HG03108 (cell line): ENCODE data around the gene SMG9.
"Not testable (repeated sequence)": the region's sequence is repeated elsewhere in the genome, so short reads cannot be mapped to it uniquely, and the experiment has no call there.

ENCODE experiments used
- ATAC-seq: cut with Tn5 transposase; IDR thresholded peaks from one replicate; pipeline ENCODE4 v1.9.1; 2021; ENCODE audit warnings: moderate library complexity; ENCODE audit not compliant: unreplicated experiment

The SMG9 gene

DNA sequence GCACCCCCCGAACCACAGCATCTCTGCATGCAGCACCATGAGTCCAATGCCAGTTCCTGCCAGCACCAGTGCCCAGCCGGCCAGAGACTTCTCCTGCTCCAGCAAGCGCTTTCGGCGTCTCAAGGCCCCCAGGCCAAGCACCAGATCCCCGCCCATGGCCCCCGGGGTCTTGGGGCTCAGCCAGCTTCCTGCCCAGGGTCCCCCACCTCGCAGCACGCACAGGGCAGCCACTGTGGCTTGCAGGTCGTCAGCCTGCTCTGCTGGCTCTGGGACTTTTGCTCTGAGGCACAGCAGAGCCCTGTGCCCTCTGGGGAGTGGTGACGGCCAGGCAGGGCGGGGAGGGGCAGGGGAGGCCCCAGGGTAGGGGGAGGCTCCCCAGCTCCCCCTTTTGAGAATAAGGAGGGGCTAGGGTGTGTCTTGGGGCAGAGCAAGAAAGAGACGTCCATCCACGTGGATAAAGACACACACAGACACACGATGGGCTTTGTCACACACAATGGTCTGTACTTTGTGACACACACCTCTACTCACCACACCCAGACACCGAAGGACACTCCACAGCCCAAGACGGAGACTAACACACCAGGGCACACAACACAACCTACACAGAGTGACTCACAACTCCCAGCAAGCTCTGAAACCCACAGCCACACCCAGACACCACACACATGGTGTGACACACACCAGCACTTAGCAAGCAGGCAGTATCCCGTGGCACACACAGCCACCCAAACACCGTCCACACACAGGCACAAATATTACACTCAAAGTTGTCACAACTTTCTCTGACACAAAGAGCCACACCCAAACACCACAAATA lies 26.2 kb upstream of the SMG9 start, which contains the start of gene KCNN4:
Gene KCNN4 (minus strand): TSS at position 268 of the 820 bp plus-strand sequence. CDS start 112 bp downstream, at position 156.
- peak; percentile 40 for ATAC-seq

DNA sequence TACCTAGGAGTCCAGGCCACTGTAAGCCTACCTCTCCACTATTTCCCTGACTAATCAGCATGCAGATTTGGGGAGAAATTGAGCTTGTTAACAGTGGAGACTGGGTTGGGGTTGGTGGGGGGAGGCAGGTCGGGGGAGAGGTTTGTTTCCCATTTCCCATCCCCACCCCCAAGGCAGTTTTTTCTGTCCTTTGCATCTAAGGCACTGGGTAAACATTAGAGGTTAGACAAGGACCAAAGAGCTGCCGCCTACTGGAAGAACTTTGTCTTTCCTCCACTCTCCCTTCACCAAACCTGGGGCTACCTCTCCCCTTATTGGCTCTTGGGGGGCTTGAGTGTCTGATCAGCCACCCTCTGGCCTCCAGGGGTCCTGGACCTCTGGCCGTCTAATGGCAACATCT lies 25.1 kb upstream of the SMG9 start:
- no peak for ATAC-seq

DNA sequence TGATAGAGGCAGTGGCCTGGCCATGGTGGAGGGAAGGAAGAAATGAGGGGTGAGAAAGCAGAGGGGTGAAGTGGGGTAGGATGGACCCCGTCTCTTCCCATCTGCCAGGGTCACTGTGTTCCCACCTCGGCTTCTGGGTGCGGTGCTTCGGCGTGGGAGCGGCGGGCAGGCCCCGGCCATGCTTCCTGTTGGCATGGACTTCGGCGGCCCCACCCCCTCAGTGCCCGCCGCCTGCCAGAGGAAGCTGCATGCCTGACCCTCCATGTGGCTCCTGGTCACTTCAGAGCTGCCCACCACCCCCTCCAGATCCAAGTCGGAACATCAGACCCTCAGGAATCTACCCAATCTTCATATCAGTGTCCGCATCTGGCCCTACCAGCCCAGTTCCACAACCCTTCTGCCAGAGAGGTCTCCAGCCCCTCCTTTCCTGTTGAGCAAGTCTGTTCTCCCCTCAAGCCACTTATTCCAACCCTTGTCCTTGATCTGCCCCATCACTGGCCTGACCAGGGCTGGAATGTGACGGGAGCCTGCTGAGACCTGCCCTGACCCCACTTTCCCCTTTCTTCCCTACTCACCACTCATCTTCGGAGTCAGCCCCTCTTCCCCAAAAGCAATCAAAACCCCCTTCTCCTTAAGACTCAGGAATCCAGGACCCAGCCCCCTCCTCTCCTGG lies 24.5 kb upstream of the SMG9 start:
- ATAC-seq = no peak

DNA sequence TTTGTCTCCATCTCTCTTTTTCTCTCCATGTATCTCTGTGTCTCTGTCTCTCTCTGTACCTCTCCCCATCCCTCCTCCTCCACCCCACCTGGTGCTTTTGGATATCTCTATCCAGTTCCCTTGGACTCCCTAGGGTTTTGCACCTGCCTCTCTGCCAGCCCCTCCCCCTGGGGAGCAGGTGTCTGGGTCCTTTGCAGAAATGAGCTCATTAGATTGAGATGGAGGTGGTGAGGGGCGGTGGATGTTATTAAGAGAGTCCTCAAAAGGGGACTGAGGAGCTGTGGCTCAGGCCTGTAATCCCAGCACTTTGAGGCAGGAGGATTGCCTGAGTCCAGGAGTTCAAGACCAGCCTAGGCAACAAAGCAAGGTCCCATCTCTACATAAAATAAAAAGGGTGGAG lies 23.9 kb upstream of the SMG9 start:
- ATAC-seq = no peak

DNA sequence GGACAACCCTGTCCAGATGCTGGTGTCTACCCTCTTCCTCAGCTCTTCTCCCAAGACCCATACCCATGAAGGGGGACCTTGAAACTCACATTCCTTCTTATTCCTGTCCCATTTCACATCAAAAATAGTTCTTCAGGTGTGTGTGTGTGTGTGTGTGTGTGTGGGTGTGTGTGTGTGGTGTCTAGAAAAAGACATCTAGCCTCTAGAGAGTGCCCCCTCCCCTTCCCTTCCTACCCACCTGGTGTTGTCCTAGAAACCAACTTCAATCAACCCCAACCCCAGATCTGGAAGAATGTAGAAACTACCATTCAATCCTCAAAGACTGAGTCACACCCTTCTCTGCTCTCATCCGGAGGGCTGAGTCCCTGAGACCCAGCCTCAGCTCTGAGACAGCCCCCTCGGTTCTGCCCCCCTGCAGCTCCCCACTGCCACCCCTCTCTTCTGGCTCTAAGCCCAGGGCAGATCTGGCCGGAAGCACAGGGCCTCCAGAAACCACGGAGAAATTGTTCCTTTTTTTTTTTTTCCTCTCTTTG lies 22.5 kb upstream of the SMG9 start:
- ATAC-seq = no peak

DNA sequence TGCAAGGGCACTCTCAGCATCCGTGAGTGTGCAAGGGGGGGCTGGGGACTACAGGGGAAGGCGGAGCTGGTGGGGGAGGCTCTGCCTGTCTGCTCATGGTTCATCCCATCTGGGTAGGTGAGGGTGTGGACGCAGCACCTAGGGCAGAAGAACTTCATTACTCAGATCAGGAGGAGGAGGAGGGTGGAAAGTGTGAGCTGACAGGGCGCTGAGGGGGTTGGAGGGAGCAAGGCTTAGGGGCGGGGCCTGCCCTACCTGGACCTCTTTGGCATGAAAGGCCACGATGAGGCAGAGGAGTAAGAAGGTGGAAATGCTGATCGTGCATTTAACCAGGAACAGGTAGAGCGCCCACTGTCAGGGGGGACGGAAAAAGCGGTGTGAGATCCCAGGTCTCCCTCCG lies 21.5 kb upstream of the SMG9 start:
- ATAC-seq = no peak

DNA sequence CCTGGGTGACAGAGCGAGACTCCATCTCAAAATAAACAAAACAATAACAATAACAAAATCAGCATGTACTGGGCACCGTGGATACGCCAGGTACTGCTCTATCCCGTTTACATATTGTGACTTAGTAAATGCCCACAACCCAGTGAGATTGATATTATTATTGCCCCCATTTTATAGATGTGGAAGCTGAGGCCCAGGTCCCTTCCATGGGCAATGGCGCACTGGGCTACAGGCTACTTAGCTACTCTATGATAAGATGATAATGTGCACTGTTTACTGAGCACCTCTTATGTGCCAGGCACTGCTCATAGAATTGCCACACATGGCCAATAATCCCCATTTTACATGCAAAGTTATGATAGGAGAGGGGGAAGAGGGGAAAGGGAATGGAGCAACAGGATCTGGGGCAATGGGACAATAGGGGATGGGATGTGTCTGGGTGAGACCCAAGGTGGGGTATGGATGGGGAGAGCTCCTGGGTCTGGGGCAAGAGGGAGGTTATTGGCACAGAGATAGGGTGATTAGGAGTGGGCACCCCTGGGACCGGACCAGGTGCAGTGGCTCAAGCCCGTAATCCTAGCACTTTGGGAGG lies 20.6 kb upstream of the SMG9 start:
- ATAC-seq = no peak

DNA sequence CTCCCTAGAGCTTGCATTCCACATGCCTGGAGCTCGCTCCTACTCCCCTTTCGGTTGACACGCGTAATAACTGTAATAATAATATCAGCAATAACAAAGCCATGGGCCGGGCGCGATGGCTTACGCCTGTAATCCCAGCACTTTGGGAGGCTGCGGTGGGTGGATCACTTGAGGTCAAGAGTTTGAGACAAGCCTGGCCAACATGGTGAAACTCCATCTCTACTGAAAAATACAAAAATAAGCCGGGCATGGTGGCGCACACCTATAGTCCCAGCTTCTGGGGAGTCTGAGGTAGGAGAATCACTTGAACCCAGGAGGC lies 20.1 kb upstream of the SMG9 start:
- not testable (repeated sequence) for ATAC-seq

DNA sequence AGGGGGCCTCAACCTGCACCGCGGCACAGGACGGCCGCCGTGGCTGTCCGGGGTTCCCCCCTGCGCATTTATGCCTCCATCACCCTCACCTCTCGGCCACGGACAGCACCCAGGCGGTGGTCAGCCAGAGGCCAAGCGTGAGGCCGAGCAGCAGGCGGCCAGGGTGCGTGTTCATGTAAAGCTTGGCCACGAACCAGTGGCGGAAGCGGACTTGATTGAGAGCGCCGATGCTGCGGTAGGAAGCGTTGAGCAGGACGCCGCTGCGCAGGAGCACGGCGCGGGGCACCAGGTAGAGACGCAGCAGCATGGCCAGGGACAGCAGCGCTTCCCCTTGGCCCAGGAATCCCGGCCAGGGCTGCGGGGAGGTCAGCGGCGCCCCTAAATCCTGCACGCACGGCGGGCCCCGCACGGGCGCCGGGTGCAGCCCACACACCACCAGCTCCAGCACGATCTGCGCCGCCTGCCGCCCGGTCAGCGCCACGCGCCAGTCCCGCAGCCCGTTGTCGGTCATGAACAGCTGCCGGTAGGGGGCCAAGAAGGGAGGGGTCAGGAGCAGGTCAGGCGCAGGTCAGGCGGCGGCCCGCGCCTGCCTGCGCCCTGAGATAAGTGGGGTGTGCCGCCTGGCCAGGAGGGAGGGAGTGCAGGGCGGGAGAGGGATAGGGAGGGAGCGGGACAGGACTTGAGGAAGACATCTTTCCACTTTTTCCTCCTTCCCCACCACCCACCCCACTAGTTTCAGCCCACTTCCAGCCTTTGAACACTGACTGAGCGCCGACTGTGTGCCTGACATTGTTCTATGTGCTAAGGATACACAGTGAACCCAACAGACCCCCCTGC lies 19.6 kb upstream of the SMG9 start:
- no peak for ATAC-seq

DNA sequence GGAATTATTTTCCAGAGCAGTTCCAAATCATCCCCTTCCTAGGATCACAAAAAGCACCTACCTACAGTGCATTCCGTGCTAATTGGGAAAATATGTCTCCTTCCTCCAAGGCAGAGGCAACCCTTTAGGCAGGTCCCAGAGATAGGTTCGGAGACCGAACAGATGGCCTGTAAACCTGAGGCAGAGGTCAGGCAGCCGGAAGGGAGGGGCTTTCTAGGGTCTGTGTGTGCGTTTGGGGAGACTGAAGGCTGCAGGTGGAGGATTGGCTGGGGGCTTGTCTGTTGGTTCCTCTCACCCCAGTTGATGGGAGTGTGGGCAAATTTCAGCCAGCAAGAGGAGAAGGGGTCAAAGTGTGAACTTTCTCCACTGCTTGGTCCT lies 19.0 kb upstream of the SMG9 start:
- ATAC-seq = no peak

DNA sequence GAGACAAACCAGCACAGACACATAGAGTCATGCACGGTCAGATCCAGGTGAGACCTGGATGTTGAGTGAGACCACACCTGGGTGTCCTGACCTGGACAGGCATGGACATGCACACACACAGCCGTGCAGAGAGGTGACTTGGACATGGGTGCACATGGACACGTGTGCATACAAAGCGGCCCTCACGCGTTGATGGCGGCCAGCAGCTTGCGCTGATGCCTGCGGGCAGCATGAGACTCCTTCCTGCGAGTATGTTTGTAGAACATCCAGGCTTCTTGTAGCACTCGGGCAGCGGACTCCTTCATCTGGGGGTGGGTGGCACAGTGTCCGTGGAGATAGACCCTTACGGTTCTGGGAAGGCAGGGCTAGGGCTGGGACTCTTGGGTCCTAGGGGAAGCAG lies 14.5 kb upstream of the SMG9 start:
- no peak for ATAC-seq

DNA sequence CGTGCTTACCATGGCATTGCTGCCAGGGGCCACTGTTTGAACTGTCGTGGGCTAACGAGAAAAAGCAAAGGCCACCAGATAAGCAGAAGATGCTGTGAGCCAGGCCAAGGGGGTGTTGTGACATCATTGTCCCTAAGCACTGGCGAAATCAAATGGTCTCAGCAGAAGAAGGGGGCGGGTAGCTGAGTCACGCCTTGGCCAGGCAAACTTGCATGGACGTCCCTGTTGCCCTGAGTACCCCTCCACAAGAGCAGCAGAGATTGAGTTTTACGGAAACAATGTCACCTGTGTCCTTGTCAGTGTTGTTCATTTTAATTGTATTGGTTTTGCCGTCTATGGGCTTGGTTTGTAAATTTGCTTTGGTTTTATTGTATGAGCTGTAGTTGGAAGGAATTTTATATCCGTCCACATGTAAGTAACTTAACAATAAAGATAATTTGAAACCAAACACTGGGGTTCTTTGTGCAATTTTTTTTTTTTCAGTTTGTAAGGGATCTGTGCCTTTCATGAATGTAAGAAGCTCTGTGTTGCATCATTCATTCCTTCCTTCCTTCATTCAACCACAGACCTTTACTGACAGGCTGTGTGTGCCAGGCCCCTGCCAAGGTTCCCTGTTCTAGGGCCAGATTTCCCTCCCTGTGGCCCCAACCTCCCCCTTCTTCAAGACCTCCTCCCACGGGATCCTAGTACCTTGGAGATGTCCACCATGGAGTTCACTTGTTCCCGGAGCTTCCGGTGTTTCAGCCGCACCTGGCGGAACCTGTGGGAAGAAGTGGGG lies 13.7 kb upstream of the SMG9 start:
- no peak for ATAC-seq

DNA sequence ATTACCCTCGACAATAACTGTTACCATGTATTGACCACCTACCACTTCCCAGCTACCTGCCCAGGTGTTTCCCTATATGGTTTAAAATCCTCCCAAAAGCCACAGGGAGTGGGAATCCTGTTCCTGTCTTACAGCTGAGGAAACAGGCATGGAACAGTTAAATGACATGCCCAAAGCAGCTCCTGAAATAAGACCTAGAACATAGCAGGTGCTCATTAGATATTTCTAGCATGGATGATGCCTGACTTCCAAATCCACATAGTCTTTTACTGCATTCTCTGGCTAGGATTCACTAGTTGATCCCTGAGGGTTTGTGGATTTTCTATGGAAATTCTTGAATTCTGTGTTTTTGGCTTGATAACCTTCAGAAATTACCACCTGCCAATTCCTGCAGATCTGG lies 13.1 kb upstream of the SMG9 start:
- ATAC-seq = no peak

DNA sequence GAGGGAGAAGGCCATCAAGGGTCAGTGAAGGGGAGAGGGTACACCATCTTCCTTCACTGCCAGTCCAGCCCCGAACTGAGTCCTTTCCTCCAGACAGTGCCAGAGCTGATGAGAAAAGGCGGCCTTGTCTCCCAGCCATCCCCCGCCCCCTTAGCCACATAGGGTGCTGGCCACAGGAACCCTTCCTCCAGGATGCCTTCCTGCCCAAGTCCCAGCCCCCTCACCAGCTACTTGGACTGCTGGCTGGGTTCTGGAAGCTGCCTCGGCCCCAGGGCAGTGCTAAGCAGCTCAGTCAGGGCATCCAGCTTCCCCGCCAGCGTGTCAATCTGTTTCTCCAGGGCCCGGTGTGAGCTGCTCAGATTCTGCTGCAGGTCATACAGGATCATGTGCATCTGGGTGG lies 12.6 kb upstream of the SMG9 start:
- no peak for ATAC-seq

DNA sequence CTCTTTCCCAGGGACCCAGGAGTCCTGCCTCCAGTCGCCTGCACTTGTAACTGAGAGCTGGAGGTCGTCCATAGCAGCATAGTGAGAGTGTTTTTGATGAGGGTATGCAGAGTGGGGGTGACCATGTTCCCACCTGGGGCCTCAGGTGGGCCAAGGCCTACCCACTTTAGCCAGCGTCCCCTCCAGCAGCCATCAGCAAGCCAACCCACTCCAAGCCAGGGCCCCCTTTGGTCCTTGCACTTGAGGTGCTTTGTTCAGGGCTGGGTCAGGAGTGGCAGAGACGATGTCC lies 11.9 kb upstream of the SMG9 start:
- no peak for ATAC-seq

DNA sequence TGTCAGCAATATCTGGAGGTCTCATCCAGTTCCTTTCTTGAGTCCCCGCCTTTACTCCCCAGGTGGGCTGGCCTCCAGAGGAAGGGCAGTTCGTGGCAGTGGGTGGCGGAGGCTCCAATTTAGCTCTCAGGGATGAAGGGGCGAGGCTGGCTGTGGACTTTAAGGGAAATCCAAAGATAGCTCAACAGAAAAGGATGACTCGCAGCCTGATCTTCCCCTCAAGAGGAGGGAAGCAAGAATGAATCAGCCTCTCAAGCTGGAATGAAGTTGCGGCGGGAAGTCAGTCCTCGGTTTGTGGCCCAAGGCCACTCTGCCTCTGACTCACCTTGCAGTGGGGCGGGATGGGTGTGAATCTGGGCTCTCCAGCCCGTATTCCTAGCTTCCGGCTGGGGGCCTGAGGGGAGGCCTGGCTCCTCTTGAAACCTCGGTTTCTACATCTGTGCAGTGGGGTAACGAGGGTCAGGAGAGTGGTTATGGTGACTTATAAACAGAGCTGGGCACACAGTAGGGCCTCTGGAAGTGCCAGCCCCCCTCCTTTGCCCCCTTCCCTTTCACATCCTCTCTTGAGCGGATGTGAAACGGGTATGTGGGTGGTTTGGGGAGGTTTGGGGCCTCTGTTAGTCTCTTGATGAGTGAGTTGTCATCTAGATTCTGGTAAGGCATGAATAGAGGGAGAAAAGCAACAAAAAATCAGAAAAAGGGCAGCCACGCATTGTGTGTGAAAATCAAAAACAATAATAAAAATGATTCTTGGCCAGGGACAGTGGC lies 10.5 kb upstream of the SMG9 start:
- peak; percentile 67 for ATAC-seq

DNA sequence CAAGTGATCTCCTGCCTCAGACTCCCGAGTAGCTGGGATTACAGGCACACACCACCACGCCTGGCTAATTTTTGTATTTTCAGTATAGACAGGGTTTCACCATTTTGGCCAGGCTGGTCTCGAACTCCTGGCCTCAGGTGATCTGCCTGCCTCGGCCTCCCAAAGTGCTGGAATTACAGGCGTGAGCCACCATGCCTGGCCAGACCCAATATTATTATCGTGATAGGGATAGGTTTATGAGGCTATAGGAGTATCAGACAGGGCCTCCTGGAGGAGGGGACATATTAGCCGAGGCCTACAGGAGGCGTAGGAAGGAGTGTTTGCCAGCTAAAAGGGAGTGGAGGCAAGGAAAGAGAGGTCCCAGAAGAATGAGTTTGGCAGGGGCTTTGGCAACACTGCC lies 9.9 kb upstream of the SMG9 start:
- not testable (repeated sequence) for ATAC-seq

DNA sequence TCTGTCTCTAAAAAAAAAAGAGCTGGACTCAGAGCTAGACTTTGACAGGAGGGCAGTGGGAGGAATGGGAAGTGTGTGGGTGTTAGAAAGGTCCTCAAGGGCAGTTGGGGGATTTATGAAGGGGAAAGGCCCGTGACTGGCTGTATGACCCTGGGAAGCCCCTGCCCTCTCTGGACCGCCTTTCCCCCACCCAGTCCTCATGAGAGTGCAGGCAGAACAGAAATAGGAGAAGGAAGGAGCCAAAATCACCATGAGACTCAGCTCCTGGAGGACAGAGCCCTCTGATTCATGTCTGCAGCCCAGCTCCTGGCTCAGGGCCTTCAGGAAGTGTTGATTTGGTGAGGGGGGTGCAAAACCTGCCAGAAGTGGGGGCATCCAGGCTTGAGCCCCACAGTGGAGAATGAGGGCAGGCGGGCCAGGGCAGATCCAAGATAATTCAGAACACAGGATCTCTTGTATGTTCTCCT lies 8.7 kb upstream of the SMG9 start:
- no peak for ATAC-seq

DNA sequence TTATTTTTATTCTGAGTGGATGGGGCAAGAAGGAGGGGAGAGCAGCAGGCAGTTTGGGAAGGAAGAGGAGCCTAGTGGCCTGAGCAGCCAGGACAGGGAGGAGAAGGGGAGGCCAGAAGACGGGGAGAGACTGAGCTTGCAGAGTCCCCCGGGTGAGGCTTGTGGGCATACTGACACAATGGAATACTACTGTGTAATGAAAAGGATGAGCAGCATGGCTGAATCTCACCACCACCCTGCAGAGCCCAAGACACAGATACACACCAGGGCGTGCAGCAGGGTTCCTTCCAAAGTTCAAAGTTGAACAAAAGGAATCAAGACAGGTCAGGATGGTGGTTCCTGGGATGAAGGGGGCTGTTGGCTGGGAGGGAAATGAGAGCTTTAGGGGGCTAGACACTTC lies 8.1 kb upstream of the SMG9 start:
- no peak for ATAC-seq

DNA sequence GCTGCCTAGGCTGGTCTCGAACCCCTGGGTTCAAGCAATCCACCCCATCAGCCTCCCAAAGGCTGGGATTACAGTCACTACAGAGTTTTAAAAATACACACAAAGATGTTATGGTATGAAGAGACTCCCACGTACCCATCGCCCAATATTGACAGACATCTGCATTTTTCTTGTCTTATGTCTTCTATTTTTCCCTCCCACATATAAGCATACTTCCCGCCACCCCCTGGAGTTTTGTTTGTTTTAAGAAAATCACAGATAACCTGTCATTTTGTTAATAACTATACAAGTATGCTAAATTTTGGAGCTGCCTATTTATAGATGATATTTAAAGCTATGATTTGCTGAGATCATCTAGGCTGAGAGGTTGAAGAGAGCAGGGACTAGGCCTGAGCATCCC lies 6.2 kb upstream of the SMG9 start:
- no peak for ATAC-seq
